MG63 (cell line): ENCODE data around the gene MYL2. TPM values are rescaled to one million over a fixed set of nuclear protein-coding genes. Genes with fewer than 3 reads are reported as not detected.
"Not testable (repeated sequence)": the region's sequence is repeated elsewhere in the genome, so short reads cannot be mapped to it uniquely, and the experiment has no call there.

Experiments
- DNase-seq: peaks from one replicate; pipeline ENCODE4 v3.0.0-alpha.2; 2020
- H3K27me3 ChIP-seq: fragments of 250-450 bp; sonication (Bioruptor Pico); 2 replicates; pipeline ENCODE4 v1.5.1; 2020; ENCODE audit warnings: mild to moderate bottlenecking, moderate library complexity
- H3K36me3 ChIP-seq: fragments of 250-450 bp; sonication (Bioruptor Pico); 2 replicates; pipeline ENCODE4 v1.5.1; 2020; ENCODE audit warnings: mild to moderate bottlenecking, moderate library complexity
- H3K4me3 ChIP-seq: fragments of 250-450 bp; sonication (Bioruptor Pico); 2 replicates; pipeline ENCODE4 v1.5.1; 2020; ENCODE audit warnings: mild to moderate bottlenecking, moderate library complexity
- H3K9me3 ChIP-seq: fragments of 250-450 bp; sonication (Bioruptor Pico); 2 replicates; pipeline ENCODE4 v1.5.1; 2020; ENCODE audit warnings: mild to moderate bottlenecking, moderate library complexity
- total RNA-seq: library from RNA; depleted of rRNA; stranded (reverse); fragments of >200 nt; shearing (Covaris generic); gene quantifications from 2 replicates; pipeline ENCODE4 v1.2.3, GENCODE V29; 2014; ENCODE audit warnings: low replicate concordance; rRNA removed

The MYL2 gene, protein sequence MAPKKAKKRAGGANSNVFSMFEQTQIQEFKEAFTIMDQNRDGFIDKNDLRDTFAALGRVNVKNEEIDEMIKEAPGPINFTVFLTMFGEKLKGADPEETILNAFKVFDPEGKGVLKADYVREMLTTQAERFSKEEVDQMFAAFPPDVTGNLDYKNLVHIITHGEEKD
- not detected in 2 replicates for total RNA-seq

GRCh38 chr12:110920324-110920910 lies at the start of gene MYL2:
Gene MYL2, minus strand, starts transcription at chr12:110920579. Its CDS starts 50 bp downstream, at chr12:110920529.
- Histone ChIP-seq H3K4me3 (no peak within 1 kb of the TSS), H3K27me3 (no peaks in the 10 kb centered on the region), H3K9me3 (no peaks in the 10 kb centered on the region), H3K36me3 (no peaks in the 10 kb centered on the region)
- DNase-seq: no peak

DNA sequence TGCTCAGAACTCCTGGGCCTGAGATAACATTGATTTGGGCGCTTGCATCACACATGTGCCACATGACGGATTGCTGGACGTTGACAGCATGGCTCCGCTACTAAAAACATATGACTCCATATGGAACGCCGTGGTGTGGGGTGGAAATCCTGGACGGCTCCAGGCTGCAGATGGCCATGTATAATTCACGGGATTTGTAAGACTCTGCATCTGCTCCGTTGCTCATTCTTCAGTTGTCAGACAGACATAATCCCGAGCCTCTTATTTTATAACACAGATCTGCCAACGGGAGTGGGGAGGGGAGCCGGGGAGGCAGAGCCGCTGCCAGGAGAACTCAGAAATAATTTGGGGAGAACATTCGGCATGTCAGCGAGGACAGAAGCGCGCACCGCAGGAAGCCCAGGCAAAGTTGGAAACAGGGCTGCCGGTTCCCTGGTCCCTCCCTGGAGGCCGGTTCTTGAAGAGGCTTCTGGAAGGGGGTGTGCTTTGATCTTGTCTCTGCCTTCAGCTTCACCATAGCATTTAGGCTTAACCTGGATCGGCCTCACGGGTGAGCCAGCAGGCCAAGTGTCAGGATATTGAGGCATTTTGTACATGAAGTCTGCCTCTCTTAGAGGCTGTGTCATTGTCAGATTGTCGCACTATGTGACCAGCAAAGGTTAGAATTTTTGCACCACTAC lies 45.8 kb upstream of the MYL2 start:
- Histone ChIP-seq H3K9me3 (no peaks in the 10 kb centered on the region), H3K36me3 (no peaks in the 10 kb centered on the region), H3K4me3 (no peak overlapping the region), H3K27me3 (peaks cover 5% of the 10 kb centered on the region; the same call in 1 of the 2 replicates)
- no peak for DNase-seq

DNA sequence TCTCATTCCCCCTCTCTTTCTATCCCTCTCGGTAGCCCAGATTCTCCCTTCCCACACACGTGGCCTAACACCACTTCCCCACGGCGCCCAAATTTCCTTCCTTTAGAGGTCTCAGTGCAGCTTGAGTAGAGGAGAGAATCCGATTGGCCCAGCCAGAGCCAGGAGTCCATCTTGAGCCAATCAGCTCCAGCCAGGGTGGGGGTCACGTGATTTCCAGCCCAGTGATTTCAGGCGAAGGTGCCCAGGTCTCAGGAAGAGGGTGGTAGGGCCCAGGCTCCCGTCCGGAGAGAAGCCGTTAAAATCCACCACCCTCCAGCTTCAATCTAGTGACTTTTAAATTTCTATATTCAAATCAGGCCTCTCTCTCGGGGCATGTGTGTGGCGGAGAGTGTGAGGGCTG lies 45.2 kb upstream of the MYL2 start:
- H3K4me3 ChIP-seq: no peak overlapping the region
- no peak for DNase-seq

GRCh38 chr12:110960795-110961194 lies 40.4 kb upstream of the MYL2 start:
- no peak for DNase-seq
- no peaks in the 10 kb centered on the region for H3K36me3 ChIP-seq
- no peak overlapping the region for H3K4me3 ChIP-seq
- no peaks in the 10 kb centered on the region for H3K9me3 ChIP-seq
- H3K27me3 ChIP-seq: no peaks in the 10 kb centered on the region

More for the DNA sequence above, 45.2 kb upstream of the MYL2 start:
- Histone ChIP-seq H3K36me3 (no peaks in the 10 kb centered on the region), H3K9me3 (no peaks in the 10 kb centered on the region), H3K27me3 (peaks cover 5% of the 10 kb centered on the region; the same call in 1 of the 2 replicates)

GRCh38 chr12:110957652-110958051 lies 37.3 kb upstream of the MYL2 start:
- peak; percentile 12 for DNase-seq
- Histone ChIP-seq H3K36me3 (no peaks in the 10 kb centered on the region), H3K27me3 (peaks cover 12% of the 10 kb centered on the region), H3K9me3 (no peaks in the 10 kb centered on the region; the same call in 1 of the 2 replicates), H3K4me3 (no peak overlapping the region)

GRCh38 chr12:110957159-110957558 lies 36.8 kb upstream of the MYL2 start:
- Histone ChIP-seq H3K9me3 (no peaks in the 10 kb centered on the region; the same call in 1 of the 2 replicates), H3K4me3 (no peak overlapping the region), H3K27me3 (peaks cover 12% of the 10 kb centered on the region), H3K36me3 (no peaks in the 10 kb centered on the region)
- DNase-seq: no peak

GRCh38 chr12:110950867-110951266 lies 30.5 kb upstream of the MYL2 start:
- peaks cover 12% of the 10 kb centered on the region for H3K27me3 ChIP-seq
- not testable (repeated sequence) for H3K9me3 ChIP-seq

DNA sequence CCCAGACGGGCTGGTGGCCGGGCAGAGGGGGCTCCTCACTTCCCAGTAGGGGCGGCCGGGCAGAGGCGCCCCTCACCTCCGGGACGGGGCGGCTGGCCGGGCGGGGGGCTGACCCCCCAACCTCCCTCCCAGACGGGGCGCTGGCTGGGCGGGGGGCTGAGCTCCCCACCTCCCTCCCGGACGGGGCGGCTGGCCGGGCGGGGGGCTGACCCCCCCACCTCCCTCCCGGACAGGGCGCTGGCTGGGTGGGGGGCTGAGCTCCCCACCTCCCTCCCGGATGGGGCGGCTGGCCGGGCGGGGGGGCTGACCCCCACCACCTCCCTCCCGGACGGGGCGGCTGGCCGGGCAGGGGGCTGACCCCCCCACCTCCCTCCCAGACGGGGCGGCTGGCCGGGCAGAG lies 30.1 kb upstream of the MYL2 start:
- not testable (repeated sequence) for DNase-seq, H3K36me3 ChIP-seq, H3K4me3 ChIP-seq, H3K9me3 ChIP-seq
- peaks cover 12% of the 10 kb centered on the region for H3K27me3 ChIP-seq

More at GRCh38 chr12:110950867-110951266, 30.5 kb upstream of the MYL2 start:
- not testable (repeated sequence) for H3K4me3 ChIP-seq, H3K36me3 ChIP-seq, DNase-seq

DNA sequence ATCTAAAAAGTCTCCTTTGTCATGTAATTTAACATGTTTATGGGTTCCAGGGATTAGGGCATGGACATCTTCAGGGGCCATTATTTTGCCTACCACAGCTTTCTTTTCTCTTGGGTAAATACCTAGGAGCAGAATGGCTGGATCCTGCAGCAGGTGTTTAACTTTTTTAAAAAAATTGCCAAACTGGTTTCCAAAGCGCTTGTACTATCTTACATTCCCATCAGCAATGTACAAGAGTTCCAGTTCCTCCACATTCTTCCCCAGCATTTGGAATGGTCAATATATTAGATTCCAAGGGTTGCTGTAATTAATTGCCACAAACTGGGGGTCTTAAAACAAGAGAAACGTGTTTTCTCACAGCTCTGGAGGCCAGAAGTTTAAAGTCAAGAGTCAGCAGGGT lies 27.7 kb upstream of the MYL2 start:
- peaks cover 7% of the 10 kb centered on the region; the same call in 1 of the 2 replicates for H3K9me3 ChIP-seq
- H3K36me3 ChIP-seq: no peaks in the 10 kb centered on the region
- no peak overlapping the region for H3K4me3 ChIP-seq
- no peak for DNase-seq
- peaks cover 4% of the 10 kb centered on the region for H3K27me3 ChIP-seq

GRCh38 chr12:110943373-110943772 lies 23.0 kb upstream of the MYL2 start:
- Histone ChIP-seq H3K36me3 (no peaks in the 10 kb centered on the region), H3K4me3 (no peak overlapping the region), H3K27me3 (no peaks in the 10 kb centered on the region; the same call in 1 of the 2 replicates), H3K9me3 (peaks cover 7% of the 10 kb centered on the region; the same call in 1 of the 2 replicates)
- DNase-seq: no peak

DNA sequence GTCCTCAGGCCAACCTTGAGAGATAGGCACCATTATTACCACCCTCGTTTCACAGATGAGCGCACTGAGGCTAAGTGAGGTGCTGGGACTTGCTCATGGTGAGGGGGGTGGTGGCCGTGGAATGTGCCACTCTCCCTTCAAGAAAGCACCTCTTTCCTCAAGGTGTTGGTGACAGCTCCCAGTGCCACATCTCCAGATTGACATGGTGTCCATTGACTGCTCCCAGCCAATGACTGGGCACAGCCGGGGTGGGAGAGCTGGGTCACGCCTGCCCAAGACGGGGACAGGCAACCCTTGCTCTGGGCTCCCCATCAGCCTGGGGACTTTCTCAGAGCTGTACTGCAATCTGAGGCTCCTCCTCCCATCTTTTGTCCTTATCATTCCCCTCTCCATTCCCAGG lies 21.0 kb upstream of the MYL2 start:
- no peaks in the 10 kb centered on the region for H3K36me3 ChIP-seq
- no peak for DNase-seq
- H3K4me3 ChIP-seq: no peak overlapping the region
- no peaks in the 10 kb centered on the region; the same call in 1 of the 2 replicates for H3K27me3 ChIP-seq
- H3K9me3 ChIP-seq: 0 out of 2 replicates have a peak, but pooled peaks cover 4% of the 10 kb centered on the region

DNA sequence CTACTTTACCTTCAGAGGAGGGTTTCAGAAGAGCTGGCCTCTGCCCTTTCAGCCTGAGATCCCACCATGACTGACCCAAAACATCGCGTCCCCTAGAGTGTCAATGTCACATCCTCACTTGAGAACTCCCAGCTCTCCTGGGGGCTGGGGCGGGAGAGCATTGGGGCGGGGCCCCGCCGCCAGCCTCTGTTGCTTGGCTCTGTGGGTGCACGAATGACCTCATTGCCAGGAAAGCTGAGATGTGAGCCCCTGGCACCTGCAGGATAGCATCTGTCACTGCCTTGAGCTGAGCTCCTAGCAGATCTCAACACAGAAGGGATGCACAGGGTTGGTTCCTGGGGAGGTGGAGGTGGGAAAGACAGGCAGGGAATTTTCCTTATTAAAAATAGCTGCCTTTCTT lies 20.6 kb upstream of the MYL2 start:
- H3K27me3 ChIP-seq: no peaks in the 10 kb centered on the region; the same call in 1 of the 2 replicates
- no peak overlapping the region for H3K4me3 ChIP-seq
- no peak for DNase-seq
- no peaks in the 10 kb centered on the region for H3K9me3 ChIP-seq
- no peaks in the 10 kb centered on the region for H3K36me3 ChIP-seq

- Histone ChIP-seq H3K27me3 (no peaks in the 10 kb centered on the region; the same call in 1 of the 2 replicates), H3K4me3 (no peak overlapping the region), H3K36me3 (no peaks in the 10 kb centered on the region), H3K9me3 (no peaks in the 10 kb centered on the region)
- DNase-seq: no peak
Observed at GRCh38 chr12:110940296-110940695, 19.9 kb upstream of the MYL2 start.

DNA sequence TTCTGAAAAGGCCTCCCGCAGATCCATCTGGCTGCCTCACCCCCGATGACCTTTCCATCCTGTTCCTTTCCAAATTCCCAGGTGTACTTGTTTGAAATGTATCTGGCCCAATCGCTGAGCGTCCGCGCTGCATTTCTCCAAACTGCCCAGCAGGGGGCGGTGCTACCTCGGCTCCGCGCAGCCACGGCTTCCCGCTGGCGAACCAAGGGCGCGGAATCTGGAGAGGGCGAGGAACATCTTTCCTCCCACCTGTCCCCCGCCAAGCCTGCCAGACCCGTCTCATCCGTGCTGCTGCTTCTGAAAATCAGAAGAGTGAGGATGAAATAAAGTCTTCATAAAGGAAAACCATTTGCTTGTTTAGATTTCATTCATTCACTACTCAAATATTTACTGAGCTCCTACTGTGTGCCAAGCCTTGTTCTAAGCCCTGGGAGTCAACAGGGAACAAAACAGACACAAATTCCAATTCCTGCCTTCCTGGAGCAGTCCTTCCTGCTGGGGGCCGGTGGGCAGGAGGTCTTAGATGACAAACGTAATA lies 16.8 kb upstream of the MYL2 start:
- peak; percentile 29 for DNase-seq
- Histone ChIP-seq H3K36me3 (no peaks in the 10 kb centered on the region), H3K4me3 (no peak overlapping the region), H3K9me3 (no peaks in the 10 kb centered on the region), H3K27me3 (no peaks in the 10 kb centered on the region; the same call in 1 of the 2 replicates)

GRCh38 chr12:110936367-110937103 lies 16.2 kb upstream of the MYL2 start:
- H3K36me3 ChIP-seq: no peaks in the 10 kb centered on the region
- H3K4me3 ChIP-seq: no peak overlapping the region
- no peaks in the 10 kb centered on the region; the same call in 1 of the 2 replicates for H3K27me3 ChIP-seq
- no peak for DNase-seq
- no peaks in the 10 kb centered on the region for H3K9me3 ChIP-seq

DNA sequence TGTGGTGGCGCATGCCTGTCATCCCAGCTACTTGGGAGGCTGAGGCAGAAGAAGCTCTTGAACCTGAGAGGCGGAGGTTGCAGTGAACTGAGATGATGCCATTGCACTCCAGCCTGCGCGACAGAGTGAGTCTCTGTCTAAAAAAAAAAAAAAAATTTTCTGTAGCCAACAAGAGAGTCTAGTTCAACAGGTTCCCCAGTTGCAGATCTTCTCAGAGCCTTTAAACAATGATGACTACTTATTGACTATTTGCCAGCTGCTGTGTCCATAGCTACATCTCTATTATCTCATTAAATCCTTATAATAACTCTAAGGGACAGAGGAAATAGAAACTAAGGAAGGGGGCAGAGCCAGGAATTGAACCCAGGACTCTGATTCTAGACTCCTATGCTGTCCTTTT lies 15.2 kb upstream of the MYL2 start:
- Histone ChIP-seq H3K9me3 (no peaks in the 10 kb centered on the region), H3K4me3 (no peak overlapping the region), H3K27me3 (no peaks in the 10 kb centered on the region; the same call in 1 of the 2 replicates), H3K36me3 (no peaks in the 10 kb centered on the region)
- DNase-seq: no peak
